HL-60 (cell line): Measurements from ENCODE around the gene DMD.

Source experiments
- DNase-seq, 2 experiments: peaks; one replicate each; pipeline ENCODE4 v3.0.0-alpha.2; 2010 to 2020; ENCODE audit warnings: low read depth in 1 of 2, low spot score in 1 of 2
- H3K27ac ChIP-seq: fragments of 250-450 bp; sonication (Bioruptor Pico); replicated peaks from 2 replicates; pipeline ENCODE4 v1.5.1; 2020; ENCODE audit warnings: mild to moderate bottlenecking, moderate library complexity
- H3K27me3 ChIP-seq: fragments of 250-450 bp; sonication (Bioruptor Pico); 2 replicates; pipeline ENCODE4 v1.5.1; 2021; ENCODE audit warnings: mild to moderate bottlenecking, moderate library complexity; ENCODE audit not compliant: insufficient read depth, poor library complexity, severe bottlenecking
- H3K4me3 ChIP-seq: replicated peaks from 2 replicates; pipeline ENCODE4 v1.5.1; 2011; ENCODE audit warnings: mild to moderate bottlenecking, control low read depth, low read length; ENCODE audit not compliant: insufficient read depth
- GABPA ChIP-seq: IDR thresholded peaks from 2 replicates; pipeline ENCODE4 v1.6.1; 2012; ENCODE audit warnings: low read depth
- POLR2AphosphoS5 ChIP-seq: IDR thresholded peaks from 2 replicates; pipeline ENCODE4 v1.6.1; 2012; ENCODE audit warnings: low read depth
- SPI1 ChIP-seq: IDR thresholded peaks from 2 replicates; pipeline ENCODE4 v1.6.1; 2012; ENCODE audit warnings: low read depth, mild to moderate bottlenecking, borderline replicate concordance
- TF ChIP-seq, protein P1 (sequence below): IDR thresholded peaks from 2 replicates; pipeline ENCODE4 v1.6.1; 2012; ENCODE audit warnings: low read depth; ENCODE audit not compliant: insufficient replicate concordance
- TF ChIP-seq, protein P2 (sequence below): IDR thresholded peaks from one replicate; pipeline ENCODE4 v1.5.1; 2011; ENCODE audit warnings: low read length, control low read depth, inconsistent platforms; ENCODE audit not compliant: insufficient read depth

Gene DMD

DNA sequence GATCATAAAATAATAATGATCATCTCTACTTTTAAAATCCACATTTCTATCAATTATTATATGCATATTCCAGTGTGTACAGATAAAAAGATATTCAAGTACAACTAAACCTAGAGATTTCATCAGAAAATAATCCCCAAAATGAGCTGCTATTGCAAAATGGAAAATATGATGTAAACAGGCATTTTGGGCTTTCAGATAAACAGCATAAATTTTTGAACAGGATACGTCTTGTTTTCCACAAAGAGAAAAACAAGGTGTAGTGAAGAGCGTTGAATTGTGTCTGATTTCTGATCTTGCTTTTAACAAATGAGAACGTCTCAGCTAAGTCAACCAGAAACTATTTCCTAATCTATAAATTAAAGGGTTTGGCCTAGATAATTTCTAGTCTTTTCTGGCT, 1789.9 kb downstream of the DMD start:
- no peak for DNase-seq
- no peak overlapping the region for H3K4me3 ChIP-seq
- TF ChIP-seq, protein P1, sequence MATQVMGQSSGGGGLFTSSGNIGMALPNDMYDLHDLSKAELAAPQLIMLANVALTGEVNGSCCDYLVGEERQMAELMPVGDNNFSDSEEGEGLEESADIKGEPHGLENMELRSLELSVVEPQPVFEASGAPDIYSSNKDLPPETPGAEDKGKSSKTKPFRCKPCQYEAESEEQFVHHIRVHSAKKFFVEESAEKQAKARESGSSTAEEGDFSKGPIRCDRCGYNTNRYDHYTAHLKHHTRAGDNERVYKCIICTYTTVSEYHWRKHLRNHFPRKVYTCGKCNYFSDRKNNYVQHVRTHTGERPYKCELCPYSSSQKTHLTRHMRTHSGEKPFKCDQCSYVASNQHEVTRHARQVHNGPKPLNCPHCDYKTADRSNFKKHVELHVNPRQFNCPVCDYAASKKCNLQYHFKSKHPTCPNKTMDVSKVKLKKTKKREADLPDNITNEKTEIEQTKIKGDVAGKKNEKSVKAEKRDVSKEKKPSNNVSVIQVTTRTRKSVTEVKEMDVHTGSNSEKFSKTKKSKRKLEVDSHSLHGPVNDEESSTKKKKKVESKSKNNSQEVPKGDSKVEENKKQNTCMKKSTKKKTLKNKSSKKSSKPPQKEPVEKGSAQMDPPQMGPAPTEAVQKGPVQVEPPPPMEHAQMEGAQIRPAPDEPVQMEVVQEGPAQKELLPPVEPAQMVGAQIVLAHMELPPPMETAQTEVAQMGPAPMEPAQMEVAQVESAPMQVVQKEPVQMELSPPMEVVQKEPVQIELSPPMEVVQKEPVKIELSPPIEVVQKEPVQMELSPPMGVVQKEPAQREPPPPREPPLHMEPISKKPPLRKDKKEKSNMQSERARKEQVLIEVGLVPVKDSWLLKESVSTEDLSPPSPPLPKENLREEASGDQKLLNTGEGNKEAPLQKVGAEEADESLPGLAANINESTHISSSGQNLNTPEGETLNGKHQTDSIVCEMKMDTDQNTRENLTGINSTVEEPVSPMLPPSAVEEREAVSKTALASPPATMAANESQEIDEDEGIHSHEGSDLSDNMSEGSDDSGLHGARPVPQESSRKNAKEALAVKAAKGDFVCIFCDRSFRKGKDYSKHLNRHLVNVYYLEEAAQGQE, result no peak
- TF ChIP-seq, protein P2, sequence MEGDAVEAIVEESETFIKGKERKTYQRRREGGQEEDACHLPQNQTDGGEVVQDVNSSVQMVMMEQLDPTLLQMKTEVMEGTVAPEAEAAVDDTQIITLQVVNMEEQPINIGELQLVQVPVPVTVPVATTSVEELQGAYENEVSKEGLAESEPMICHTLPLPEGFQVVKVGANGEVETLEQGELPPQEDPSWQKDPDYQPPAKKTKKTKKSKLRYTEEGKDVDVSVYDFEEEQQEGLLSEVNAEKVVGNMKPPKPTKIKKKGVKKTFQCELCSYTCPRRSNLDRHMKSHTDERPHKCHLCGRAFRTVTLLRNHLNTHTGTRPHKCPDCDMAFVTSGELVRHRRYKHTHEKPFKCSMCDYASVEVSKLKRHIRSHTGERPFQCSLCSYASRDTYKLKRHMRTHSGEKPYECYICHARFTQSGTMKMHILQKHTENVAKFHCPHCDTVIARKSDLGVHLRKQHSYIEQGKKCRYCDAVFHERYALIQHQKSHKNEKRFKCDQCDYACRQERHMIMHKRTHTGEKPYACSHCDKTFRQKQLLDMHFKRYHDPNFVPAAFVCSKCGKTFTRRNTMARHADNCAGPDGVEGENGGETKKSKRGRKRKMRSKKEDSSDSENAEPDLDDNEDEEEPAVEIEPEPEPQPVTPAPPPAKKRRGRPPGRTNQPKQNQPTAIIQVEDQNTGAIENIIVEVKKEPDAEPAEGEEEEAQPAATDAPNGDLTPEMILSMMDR, result no peak
- TF ChIP-seq POLR2AphosphoS5 (no peak), GABPA (no peak), SPI1 (no peak)

DNA sequence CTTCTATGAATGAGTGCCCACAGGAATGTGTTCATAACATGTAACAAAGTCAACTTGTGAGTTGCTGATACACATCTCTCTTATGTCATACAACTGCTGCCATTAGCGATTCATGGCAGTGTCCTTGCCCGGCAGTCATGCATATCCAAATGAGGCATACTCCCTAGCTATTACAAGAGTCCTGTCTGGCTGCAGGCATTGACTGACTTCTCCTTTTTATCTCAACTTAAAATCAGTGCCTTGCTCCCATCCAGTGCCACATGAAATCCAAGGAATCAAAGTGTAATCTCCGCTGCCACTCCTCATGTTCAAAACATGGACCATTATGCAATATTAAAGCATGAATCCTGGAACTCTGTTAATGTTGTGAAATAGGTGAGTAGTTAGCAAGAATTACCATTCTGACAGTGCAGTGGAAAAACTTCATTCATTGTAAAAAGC, 1790.6 kb downstream of the DMD start:
- no peak for DNase-seq
- no peak overlapping the region for H3K4me3 ChIP-seq
- TF ChIP-seq, protein P1, result no peak
- no peak for TF ChIP-seq GABPA
- TF ChIP-seq POLR2AphosphoS5, result no peak
- no peak for TF ChIP-seq SPI1
- TF ChIP-seq, protein P2, result no peak
- no peak overlapping the region for H3K27ac ChIP-seq
- no peaks in the 10 kb centered on the region for H3K27me3 ChIP-seq

More for the DNA sequence above, 1789.9 kb downstream of the DMD start:
- Histone ChIP-seq H3K27ac (no peak overlapping the region), H3K27me3 (no peaks in the 10 kb centered on the region)

DNA sequence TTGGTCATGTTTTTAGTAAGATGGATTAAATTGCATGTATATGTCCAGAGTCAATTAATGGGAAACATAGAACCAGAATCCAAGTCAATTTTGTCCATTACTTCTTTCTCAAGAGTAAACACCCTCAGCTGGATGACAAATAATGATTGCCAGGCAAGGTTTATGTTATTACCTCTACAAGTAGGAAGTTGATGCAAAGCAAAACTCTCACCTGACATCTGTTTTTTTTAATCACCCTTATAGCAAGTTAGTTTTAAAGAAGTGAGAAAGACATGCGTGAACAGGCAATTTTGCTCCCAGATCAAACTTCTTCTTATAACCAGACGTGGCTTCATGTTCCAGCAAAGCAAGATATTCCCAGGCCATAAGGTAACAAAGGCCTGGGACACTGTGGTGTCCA, 1791.0 kb downstream of the DMD start:
- TF ChIP-seq, protein P2, result no peak
- TF ChIP-seq SPI1 (no peak), POLR2AphosphoS5 (no peak), GABPA (no peak)
- TF ChIP-seq, protein P1, result no peak
- DNase-seq, result no peak
- no peak overlapping the region for H3K27ac ChIP-seq
- no peak overlapping the region for H3K4me3 ChIP-seq
- no peaks in the 10 kb centered on the region for H3K27me3 ChIP-seq
